H1 (cell line): ENCODE data around the gene ARHGEF19. TPM values are rescaled to one million over a fixed set of nuclear protein-coding genes. Genes with fewer than 3 reads are reported as not detected.

ENCODE experiments used
- CTCF ChIA-PET: fragments of 300-600 bp; sonication (Branson Sonifier 250); formaldehyde crosslinking; loops from one replicate; lab custom pipeline; 2021; ENCODE audit not compliant: partially characterized antibody; lab: Charles Lee
- POLR2A ChIA-PET: fragments of 300-600 bp; sonication (Branson Sonifier 250); formaldehyde crosslinking; loops from one replicate; lab custom pipeline; 2021; ENCODE audit warnings: inconsistent platforms; ENCODE audit not compliant: partially characterized antibody; lab: Charles Lee
- DNase-seq, 2 experiments: peaks; one replicate each; pipeline versions ENCODE4 v3.0.0 to v3.0.0-alpha.2; 2010 to 2022; ENCODE audit warnings: low spot score in 2 of 2, low read depth in 1 of 2, mixed read lengths in 1 of 2
- FAIRE-seq: peaks from 2 replicates; lab custom pipeline; 2011; peaks lifted over from hg19 to GRCh38; lab: Jason Lieb, UNC
- H2AFZ ChIP-seq: 2 replicates; pipeline ENCODE4 v1.8.1; 2012; ENCODE audit warnings: low read length, inconsistent platforms
- H2AK5ac ChIP-seq: 2 replicates; pipeline ENCODE4 v1.6.1; 2013; ENCODE audit warnings: low read depth, low read length
- H2BK120ac ChIP-seq: replicated peaks from 2 replicates; pipeline ENCODE3; 2013; ENCODE audit warnings: low read depth, low read length, inconsistent platforms
- H2BK12ac ChIP-seq: 2 replicates; pipeline ENCODE4 v1.6.1; 2013; ENCODE audit warnings: low read depth, low read length
- H2BK15ac ChIP-seq: 2 replicates; pipeline ENCODE4 v1.6.1; 2013; ENCODE audit warnings: low read length
- H2BK20ac ChIP-seq: 2 replicates; pipeline ENCODE4 v1.6.1; 2013; ENCODE audit warnings: low read length
- H2BK5ac ChIP-seq: 2 replicates; pipeline ENCODE4 v1.6.1; 2013; ENCODE audit warnings: low read depth, low read length
- H3K14ac ChIP-seq: 2 replicates; pipeline ENCODE4 v1.6.1; 2013; ENCODE audit warnings: inconsistent platforms; ENCODE audit not compliant: insufficient read length
- H3K18ac ChIP-seq: 2 replicates; pipeline ENCODE4 v1.6.1; 2013; ENCODE audit warnings: low read length; ENCODE audit errors: extremely low read depth
- H3K23ac ChIP-seq: 2 replicates; pipeline ENCODE4 v1.6.1; 2013; ENCODE audit warnings: inconsistent platforms; ENCODE audit not compliant: insufficient read length
- H3K23me2 ChIP-seq: 2 replicates; pipeline ENCODE4 v1.6.1; 2013; ENCODE audit warnings: low read depth, low read length
- H3K27ac ChIP-seq: 2 replicates; pipeline ENCODE4 v1.6.1; 2011; ENCODE audit warnings: low read depth, low read length, inconsistent platforms
- H3K27me3 ChIP-seq, 4 experiments: replicated peaks in 1 of 4; 1 replicate in 1 of 4; 2 replicates in 3 of 4; pipeline versions ENCODE4 v1.6.1 to v1.8.1; 2011 to 2013; ENCODE audit warnings: low read length in 3 of 4, mild to moderate bottlenecking in 3 of 4, inconsistent platforms in 2 of 4, mixed read lengths in 2 of 4, moderate library complexity in 1 of 4; ENCODE audit not compliant: control insufficient read depth in 3 of 4, insufficient read depth in 3 of 4; ENCODE audit errors: extremely low read depth in 1 of 4
- H3K36me3 ChIP-seq, 4 experiments: 2 replicates each; pipeline versions ENCODE4 v1.6.1 to v1.8.1; 2011 to 2013; ENCODE audit warnings: mild to moderate bottlenecking in 4 of 4, low read length in 3 of 4, moderate library complexity in 2 of 4, control low read depth in 1 of 4, inconsistent platforms in 1 of 4; ENCODE audit not compliant: insufficient read depth in 4 of 4, control insufficient read depth in 2 of 4
- H3K4ac ChIP-seq: replicated peaks from 2 replicates; pipeline ENCODE3; 2013; ENCODE audit warnings: low read length, low read depth, mixed read lengths, inconsistent platforms; ENCODE audit not compliant: insufficient read length
- H3K4me1 ChIP-seq, 4 experiments: replicated peaks in 1 of 4; 1 replicate in 1 of 4; 2 replicates in 3 of 4; pipeline versions ENCODE4 v1.6.1 to v1.8.1; 2011 to 2013; ENCODE audit warnings: low read length in 3 of 4, inconsistent platforms in 2 of 4, mixed read lengths in 1 of 4; ENCODE audit not compliant: insufficient read depth in 4 of 4, control insufficient read depth in 3 of 4
- H3K4me2 ChIP-seq, 2 experiments: 2 replicates each; pipeline versions ENCODE4 v1.6.1 to v1.8.1; 2011 to 2013; ENCODE audit warnings: low read depth in 2 of 2, low read length in 2 of 2, control low read depth in 1 of 2, inconsistent platforms in 1 of 2, mild to moderate bottlenecking in 1 of 2; ENCODE audit not compliant: insufficient read depth in 1 of 2
- H3K4me3 ChIP-seq, 4 experiments: fragments of 200-600, 300-600 bp in 1 of 4; sonication (generic), shearing (Covaris generic), sonication (Bioruptor Twin) in 1 of 4; 2 replicates each; pipeline versions ENCODE4 v1.5.1 to v1.8.1; 2011 to 2016; ENCODE audit warnings: low read length in 4 of 4, low read depth in 3 of 4, control low read depth in 2 of 4, inconsistent platforms in 2 of 4, mild to moderate bottlenecking in 2 of 4, mixed read lengths in 1 of 4, moderate library complexity in 1 of 4; ENCODE audit not compliant: insufficient read depth in 2 of 4; ENCODE audit errors: extremely low read depth in 1 of 4
- H3K56ac ChIP-seq: replicated peaks from 2 replicates; pipeline ENCODE3; 2013; ENCODE audit warnings: low read depth, mild to moderate bottlenecking, mixed read lengths, low read length, inconsistent platforms; ENCODE audit not compliant: insufficient read length
- H3K79me1 ChIP-seq: 2 replicates; pipeline ENCODE4 v1.6.1; 2013; ENCODE audit warnings: low read depth, low read length, control low read depth
- H3K79me2 ChIP-seq, 2 experiments: 2 replicates each; pipeline versions ENCODE4 v1.6.1 to v1.8.1; 2012 to 2013; ENCODE audit warnings: low read length in 2 of 2, mild to moderate bottlenecking in 2 of 2, inconsistent platforms in 1 of 2; ENCODE audit not compliant: insufficient read depth in 2 of 2, control insufficient read depth in 1 of 2
- H3K9ac ChIP-seq, 4 experiments: replicated peaks in 1 of 4; 1 replicate in 1 of 4; 2 replicates in 3 of 4; pipeline versions ENCODE4 v1.6.1 to v1.8.1; 2011 to 2013; ENCODE audit warnings: low read depth in 3 of 4, low read length in 3 of 4, control low read depth in 2 of 4, mild to moderate bottlenecking in 2 of 4, moderate library complexity in 2 of 4, inconsistent platforms in 1 of 4; ENCODE audit errors: extremely low read depth in 1 of 4
- H3K9me3 ChIP-seq, 2 experiments: 2 replicates each; pipeline versions ENCODE4 v1.6.1 to v1.8.1; 2012 to 2013; ENCODE audit warnings: mild to moderate bottlenecking in 2 of 2, moderate library complexity in 2 of 2, control low read depth in 1 of 2, inconsistent platforms in 1 of 2, low read depth in 1 of 2, low read length in 1 of 2, mixed read lengths in 1 of 2; ENCODE audit not compliant: insufficient read depth in 2 of 2
- H4K20me1 ChIP-seq, 2 experiments: replicated peaks in 1 of 2; 2 replicates each; pipeline versions ENCODE3 to v1.8.1; 2011 to 2013; ENCODE audit warnings: inconsistent platforms in 2 of 2, low read length in 2 of 2, mild to moderate bottlenecking in 1 of 2; ENCODE audit not compliant: insufficient read depth in 2 of 2, control insufficient read depth in 1 of 2
- H4K5ac ChIP-seq: 2 replicates; pipeline ENCODE4 v1.6.1; 2013; ENCODE audit warnings: low read length, low read depth, mixed read lengths, inconsistent platforms; ENCODE audit not compliant: insufficient read length
- H4K8ac ChIP-seq: 2 replicates; pipeline ENCODE4 v1.8.0; 2013; ENCODE audit warnings: mild to moderate bottlenecking, moderate library complexity, low read length, inconsistent platforms; ENCODE audit not compliant: insufficient read depth; ENCODE audit errors: extremely low read depth
- H4K91ac ChIP-seq: replicated peaks from 2 replicates; pipeline ENCODE3; 2013; ENCODE audit warnings: low read length, mixed read lengths, inconsistent platforms; ENCODE audit not compliant: insufficient read length
- BCL11A ChIP-seq, 2 experiments: IDR thresholded peaks; one replicate each; pipeline ENCODE4 v1.6.1; 2011; ENCODE audit warnings: low read depth in 2 of 2, low read length in 2 of 2, mild to moderate bottlenecking in 2 of 2
- BRCA1 ChIP-seq: IDR thresholded peaks from 2 replicates; pipeline ENCODE4 v1.6.1; 2012; ENCODE audit warnings: low read depth, low read length, improper control_type of control experiment
- CBX8 ChIP-seq: fragments of 300-800, 300-1000 bp; sonication (generic); IDR thresholded peaks from 2 replicates; pipeline ENCODE4 v1.7.1; 2016; ENCODE audit warnings: low read depth, low read length, borderline replicate concordance
- CEBPB ChIP-seq: IDR thresholded peaks from 2 replicates; pipeline ENCODE4 v1.6.1; 2012; ENCODE audit warnings: low read depth, low read length
- CHD2 ChIP-seq: IDR thresholded peaks from 2 replicates; pipeline ENCODE4 v1.6.1; 2012; ENCODE audit warnings: low read length, improper control_type of control experiment
- EP300 ChIP-seq, 2 experiments: IDR thresholded peaks; 1 replicate in 1 of 2; 2 replicates in 1 of 2; pipeline ENCODE4 v1.6.1; 2011 to 2012; ENCODE audit warnings: low read depth in 2 of 2, low read length in 2 of 2, mild to moderate bottlenecking in 2 of 2, borderline replicate concordance in 1 of 2, inconsistent platforms in 1 of 2, moderate library complexity in 1 of 2
- EZH2 ChIP-seq: fragments of 200-600 bp; sonication (generic); IDR thresholded peaks from 2 replicates; pipeline ENCODE4 v1.7.1; 2012; ENCODE audit warnings: low read depth, mild to moderate bottlenecking, moderate library complexity, low read length, inconsistent platforms; ENCODE audit not compliant: severe bottlenecking
- NANOG ChIP-seq: IDR thresholded peaks from 2 replicates; pipeline ENCODE4 v1.6.1; 2011; ENCODE audit warnings: low read length, low read depth, mild to moderate bottlenecking, inconsistent platforms; ENCODE audit not compliant: insufficient read depth, poor library complexity, severe bottlenecking
- PHF8 ChIP-seq: fragments of 200-600 bp; sonication (generic); conservative IDR thresholded peaks from 2 replicates; pipeline ENCODE4 v1.7.1; 2012; ENCODE audit warnings: low read depth, mild to moderate bottlenecking, inconsistent platforms, low read length, moderate library complexity
- SIN3A ChIP-seq, 2 experiments: IDR thresholded peaks in 1 of 2; conservative IDR thresholded peaks in 1 of 2; 2 replicates each; pipeline ENCODE4 v1.6.1; 2011 to 2012; ENCODE audit warnings: low read length in 2 of 2, improper control_type of control experiment in 1 of 2, low read depth in 1 of 2, mild to moderate bottlenecking in 1 of 2
- SP1 ChIP-seq: IDR thresholded peaks from 2 replicates; pipeline ENCODE4 v1.6.1; 2011; ENCODE audit warnings: low read depth, low read length
- SRF ChIP-seq: IDR thresholded peaks from 2 replicates; pipeline ENCODE4 v1.6.1; 2011; ENCODE audit warnings: mild to moderate bottlenecking, low read depth, low read length, moderate library complexity
- WGBS, 2 experiments: shearing (Covaris generic) in 1 of 2; methylation state at CpG; one replicate each; pipeline versions ENCODE4 v1.1.6 to v1.1.7; 2013 to 2015; ENCODE audit warnings: low lambda C conversion rate in 2 of 2, mixed read lengths in 2 of 2, inconsistent platforms in 1 of 2, low coverage in 1 of 2, missing lambda C conversion rate in 1 of 2; ENCODE audit not compliant: insufficient replicate concordance in 2 of 2, insufficient coverage in 1 of 2, insufficient read length in 1 of 2; ENCODE audit errors: extremely low coverage in 1 of 2, missing lambda C conversion rate in 1 of 2; 5-methylcytosine and 5-hydroxymethylcytosine counted together
- polyA plus RNA-seq, 7 experiments: library from polyadenylated mRNA; depleted of rRNA in 3 of 7; stranded (reverse) in 5 of 7; unstranded in 2 of 7; fragments of >200 nt in 5 of 7; fragments of 200-250 nt in 2 of 7; gene quantifications; 1 replicate in 5 of 7; 2 replicates in 1 of 7; 4 replicates in 1 of 7; pipeline versions ENCODE4 v1.2.1 to v1.2.3, GENCODE V29; 2011 to 2013; ENCODE audit warnings: missing spikeins in 2 of 7, mixed read lengths in 2 of 7
- total RNA-seq: library from RNA; stranded (reverse); fragmentation: NEBNext Ultra II Directional; extraction: Animal tissue kit (Norgen Biotek cat#: 25700); gene quantifications from 2 replicates; pipeline ENCODE4 v1.2.1, GENCODE V29; 2021
- TF ChIP-seq, protein P1 (sequence below): IDR thresholded peaks from 2 replicates; pipeline ENCODE4 v1.6.1; 2011; ENCODE audit warnings: low read depth, mild to moderate bottlenecking, low read length; ENCODE audit not compliant: insufficient read depth

The ARHGEF19 gene
- total and polyA plus RNA-seq, 2 of the 8 experiments (the other 6 are each of a cell fraction or from before 2014, with no cell fraction given) = 47.5 to 56.4 TPM

DNA sequence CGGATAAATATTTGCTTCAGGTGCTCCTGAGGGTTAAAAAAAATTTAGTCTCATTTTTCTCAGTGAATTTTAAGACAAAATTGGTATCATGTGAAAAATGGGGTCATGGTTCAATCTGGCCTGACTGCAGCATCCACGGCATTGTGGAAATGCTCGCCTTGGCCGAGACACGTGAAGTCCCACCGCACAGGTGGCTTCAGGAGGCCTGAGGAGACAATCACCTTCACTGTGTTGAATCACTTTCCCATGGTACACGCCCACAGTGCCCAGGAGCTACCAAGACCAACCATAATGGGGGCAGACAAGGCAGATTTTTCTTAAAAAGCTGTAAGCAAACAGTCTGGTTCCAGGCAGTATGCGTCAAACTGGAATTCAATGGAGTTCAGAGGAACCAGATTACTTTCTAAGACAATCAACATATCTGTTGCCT is 35.6 kb upstream of the ARHGEF19 start:
- no peak overlapping the region for H4K91ac ChIP-seq
- no peak overlapping the region for H3K56ac ChIP-seq
- no peak overlapping the region for H2AK5ac ChIP-seq
- no peak overlapping the region for H3K9ac ChIP-seq
- H3K4me2 ChIP-seq = no peak overlapping the region
- ChIA-PET POLR2A (interaction anchor here (0.9 to 1.3 kb wide), 3 partner anchors 10 to 36 kb away, joined by 3 to 5 read pairs (median 3); partner anchors contain the start of gene ARHGEF19), CTCF (interaction anchor here (0.6 to 9.0 kb wide), 11 partner anchors 8 to 175 kb away, joined by 3 to 106 read pairs (median 4); partner anchors contain the start of genes CPLANE2 and FAM131C)
- no peaks in the 10 kb centered on the region for H3K23me2 ChIP-seq
- H3K79me1 ChIP-seq = no peaks in the 10 kb centered on the region
- no peak overlapping the region for H3K18ac ChIP-seq
- peaks cover 2 to 20% (median 14%) of the 10 kb centered on the region in 4 experiments; a peak in 6 of 8 replicates for H3K36me3 ChIP-seq
- H2BK120ac ChIP-seq = no peak overlapping the region
- 94% methylated on average over 8 of the region's 8 CpGs; no CpG with 5 or more reads in 1 of the 2 experiments for WGBS, 2 experiments
- H2BK20ac ChIP-seq = no peak overlapping the region
- no peak overlapping the region for H3K23ac ChIP-seq
- H2AFZ ChIP-seq = no peak overlapping the region
- H2BK15ac ChIP-seq = no peak overlapping the region
- H4K8ac ChIP-seq = no peak overlapping the region
- H3K14ac ChIP-seq = no peak overlapping the region
- H4K20me1 ChIP-seq = peaks cover 3 to 5% of the 10 kb centered on the region in 2 experiments
- DNase-seq = no peak
- no peak overlapping the region for H3K4me3 ChIP-seq
- H3K27ac ChIP-seq = no peak overlapping the region
- H3K9me3 ChIP-seq = no peaks in the 10 kb centered on the region
- no peaks in the 10 kb centered on the region for H3K79me2 ChIP-seq
- no peak overlapping the region for H2BK12ac ChIP-seq
- H4K5ac ChIP-seq = no peak overlapping the region
- H3K4me1 ChIP-seq = 0 out of 7 replicates have a peak, but pooled peaks cover 0 to 3% (median 0%) of the 10 kb centered on the region in 4 experiments
- no peak for FAIRE-seq
- H3K4ac ChIP-seq = no peak overlapping the region
- no peaks in the 10 kb centered on the region for H3K27me3 ChIP-seq
- H2BK5ac ChIP-seq = no peak overlapping the region
- TF ChIP-seq EP300 (IDR thresholded peaks at IDR 0.05; ENCODE audit: borderline replicate concordance in 1 of 2, low read depth in 2 of 2, low read length in 2 of 2) (no peak), SP1 (no peak), EZH2 (no peak), NANOG (no peak), BRCA1 (no peak), CBX8 (no peak), CEBPB (no peak), PHF8 (no peak), SRF (no peak), BCL11A (IDR thresholded peaks at IDR 0.05; ENCODE audit: low read depth in 2 of 2, low read length in 2 of 2) (no peak), CHD2 (no peak), SIN3A (conservative IDR thresholded peaks at IDR 0.05 in 1 of 2, IDR thresholded peaks at IDR 0.05 in 1 of 2; ENCODE audit: low read depth in 1 of 2, low read length in 2 of 2) (no peak)
- TF ChIP-seq, protein P1, sequence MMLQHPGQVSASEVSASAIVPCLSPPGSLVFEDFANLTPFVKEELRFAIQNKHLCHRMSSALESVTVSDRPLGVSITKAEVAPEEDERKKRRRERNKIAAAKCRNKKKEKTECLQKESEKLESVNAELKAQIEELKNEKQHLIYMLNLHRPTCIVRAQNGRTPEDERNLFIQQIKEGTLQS = no peak
